Naive thymus-derived CD8-positive, alpha-beta T cell (primary cell): ENCODE results near the gene ING1. TPM values are rescaled to one million over a fixed set of nuclear protein-coding genes. Genes with fewer than 3 reads are reported as not detected.
A peak's percentile ranks its signal among the peaks of the same experiment; 100 is the strongest.
"Not testable (repeated sequence)": the region's sequence is repeated elsewhere in the genome, so short reads cannot be mapped to it uniquely, and the experiment has no call there.

Experiments
- ATAC-seq, 2 donors: fragments of 150-1000 bp; cut with Tn5 transposase in 1 of 2; sonication (Bioruptor Pico), chemical (Tn5 transposase) in 1 of 2; 1 replicate in 1 of 2; 2 replicates in 1 of 2; pipeline ENCODE4 v1.10.0; 2021; ENCODE audit warnings: mild to moderate bottlenecking in 2 of 2, moderate library complexity in 2 of 2
- POLR2A ChIA-PET: fragments of 350-600 bp; sonication (Branson Sonifier 250); formaldehyde crosslinking; loops from one replicate; lab custom pipeline; 2021; ENCODE audit warnings: antibody characterized with exemption; lab: Charles Lee
- DNase-seq, 10 donors: peaks; one replicate each; pipeline versions ENCODE4 v3.0.0 to v3.0.0-alpha.2; 2020 to 2022
- H3K27ac Mint-ChIP-seq, 10 donors: one replicate each; pipeline ENCODE4 v1.8.0; 2020 to 2022; ENCODE audit warnings: mild to moderate bottlenecking in 10 of 10, mixed read lengths in 10 of 10, moderate library complexity in 4 of 10, inconsistent platforms in 1 of 10
- H3K27me3 Mint-ChIP-seq, 5 donors: one replicate each; pipeline ENCODE4 v1.8.0; 2021 to 2022; ENCODE audit warnings: mixed read lengths in 5 of 5
- H3K36me3 Mint-ChIP-seq, 3 donors: one replicate each; pipeline ENCODE4 v1.8.0; 2020 to 2022; ENCODE audit warnings: mixed read lengths in 3 of 3, mild to moderate bottlenecking in 2 of 3, inconsistent platforms in 1 of 3
- H3K4me1 Mint-ChIP-seq, 4 donors: one replicate each; pipeline ENCODE4 v1.8.0; 2021 to 2022; ENCODE audit warnings: mixed read lengths in 4 of 4
- H3K4me3 Mint-ChIP-seq, 10 donors: one replicate each; pipeline ENCODE4 v1.8.0; 2020 to 2022; ENCODE audit warnings: mild to moderate bottlenecking in 10 of 10, mixed read lengths in 10 of 10, moderate library complexity in 6 of 10, inconsistent platforms in 1 of 10
- H3K9me3 Mint-ChIP-seq, 9 donors: one replicate each; pipeline ENCODE4 v1.8.0; 2020 to 2022; ENCODE audit warnings: mixed read lengths in 9 of 9, mild to moderate bottlenecking in 3 of 9, inconsistent platforms in 1 of 9, moderate library complexity in 1 of 9
- polyA plus RNA-seq, 3 donors: library from polyadenylated mRNA; unstranded; fragments of 300-500 nt; fragmentation: Illumina TruSeq; gene quantifications; one replicate each; pipeline ENCODE4 v1.2.3, GENCODE V29; 2021
- total RNA-seq, 8 experiments: library from RNA in 2 of 8; stranded (reverse) in 2 of 8; gene quantifications; one replicate each; pipeline ENCODE4 v1.2.3 and lab custom pipeline; 2021 to 2026

Gene ING1, protein sequence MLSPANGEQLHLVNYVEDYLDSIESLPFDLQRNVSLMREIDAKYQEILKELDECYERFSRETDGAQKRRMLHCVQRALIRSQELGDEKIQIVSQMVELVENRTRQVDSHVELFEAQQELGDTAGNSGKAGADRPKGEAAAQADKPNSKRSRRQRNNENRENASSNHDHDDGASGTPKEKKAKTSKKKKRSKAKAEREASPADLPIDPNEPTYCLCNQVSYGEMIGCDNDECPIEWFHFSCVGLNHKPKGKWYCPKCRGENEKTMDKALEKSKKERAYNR
- total RNA-seq (10 to 100 TPM; 22.5 to 23.9 TPM), polyA plus RNA-seq (10 to 100 TPM in 2 of 3 donors, 1 to 10 TPM in 1; 7.9 to 17.5 (median 10.7) TPM), total RNA-seq (lab: John Stamatoyannopoulos, UW) (16.7 to 35.0 (median 25.9) reads per million in 6 experiments)

DNA sequence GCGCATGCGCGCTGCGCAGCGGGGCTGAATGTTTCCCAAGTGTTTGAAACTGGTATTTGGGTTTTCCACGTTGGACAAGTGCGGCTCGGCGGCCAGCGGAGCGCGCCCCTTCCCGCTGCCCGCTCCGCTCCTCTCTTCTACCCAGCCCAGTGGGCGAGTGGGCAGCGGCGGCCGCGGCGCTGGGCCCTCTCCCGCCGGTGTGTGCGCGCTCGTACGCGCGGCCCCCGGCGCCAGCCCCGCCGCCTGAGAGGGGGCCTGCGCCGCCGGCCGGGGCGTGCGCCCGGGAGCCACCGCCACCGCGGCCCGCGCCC lies at the start of gene ING1:
TSS of gene ING1 (plus strand) at position 59 of the 311 bp plus-strand sequence. CDS start 450 bp downstream, outside the sequence.
- H3K4me3 Mint-ChIP-seq: peak within 1 kb of the TSS; percentile 92 to 100 (median 99)
- H3K9me3 Mint-ChIP-seq: peaks cover 0 to 4% (median 0%) of the 10 kb centered on the region in 9 donors
- no peak for ATAC-seq
- H3K4me1 Mint-ChIP-seq: peaks cover 10 to 39% (median 27%) of the 10 kb centered on the region in 4 donors
- DNase-seq: no peak
- peak within 1 kb of the TSS; percentile 92 to 99 (median 98) for H3K27ac Mint-ChIP-seq
- POLR2A ChIA-PET: interaction anchor here (0.5 to 4.6 kb wide), 6 partner anchors 10 to 200 kb away, joined by 4 to 77 read pairs (median 34); partner anchors contain the start of genes ANKRD10, CARS2 and NAXD
- H3K27me3 Mint-ChIP-seq: peaks cover 0 to 4% (median 0%) of the 10 kb centered on the region in 5 donors
- peaks cover 0 to 2% (median 0%) of the 10 kb centered on the region in 3 donors for H3K36me3 Mint-ChIP-seq

DNA sequence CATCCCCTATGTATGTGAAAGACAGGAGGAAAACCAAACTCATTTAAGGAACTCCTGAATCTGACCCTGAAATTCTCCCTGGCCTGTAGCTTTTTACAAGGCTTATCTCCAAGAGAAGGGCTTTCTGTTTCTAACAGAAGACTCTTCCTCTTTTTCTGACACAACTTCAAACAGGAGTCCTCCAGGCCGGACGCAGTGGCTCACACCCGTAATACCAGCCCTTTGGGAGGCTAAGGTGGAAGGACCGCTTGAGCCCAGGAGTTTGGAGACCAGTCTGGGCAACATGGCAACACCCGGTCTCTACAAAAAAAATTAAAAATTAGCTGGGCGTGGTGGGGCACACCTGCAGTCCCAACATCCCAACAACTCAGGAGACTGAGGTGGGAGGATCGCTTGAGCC lies 49.5 kb upstream of the ING1 start:
- Mint-ChIP-seq H3K27me3 (no peaks in the 10 kb centered on the region), H3K4me3 (no peak overlapping the region), H3K36me3 (peaks cover 26 to 94% (median 58%) of the 10 kb centered on the region in 3 donors), H3K4me1 (peaks cover 4 to 51% (median 6%) of the 10 kb centered on the region in 4 donors), H3K27ac (no peak overlapping the region), H3K9me3 (peaks cover 0 to 6% (median 0%) of the 10 kb centered on the region in 9 donors)
- ATAC-seq (no peak), DNase-seq (no peak)
- POLR2A ChIA-PET: interaction anchor here (0.9 kb wide), 1 partner anchor 51 kb away, joined by 4 read pairs; no protein-coding TSS in a partner anchor

DNA sequence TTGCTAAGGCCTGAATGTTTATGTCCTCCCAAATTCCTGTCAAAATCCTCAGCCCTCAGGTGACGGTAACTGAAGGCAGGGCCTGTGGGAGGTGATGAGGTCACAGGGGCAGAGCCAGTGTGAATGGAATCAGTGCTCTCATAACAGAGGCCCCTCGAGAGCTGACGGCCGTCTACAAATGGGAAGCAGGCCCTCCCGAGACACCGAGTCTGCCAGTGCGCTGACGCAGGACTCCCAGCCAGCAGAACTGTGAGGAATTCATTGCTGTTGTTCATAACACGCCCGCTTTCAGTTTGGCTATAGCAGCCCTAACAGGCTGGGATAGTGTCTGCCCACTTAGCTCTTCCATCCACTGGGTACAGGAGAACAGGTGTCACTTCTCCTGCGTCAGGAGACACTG lies 48.8 kb upstream of the ING1 start:
- no peaks in the 10 kb centered on the region for H3K27me3 Mint-ChIP-seq
- peaks cover 19 to 92% (median 56%) of the 10 kb centered on the region in 3 donors for H3K36me3 Mint-ChIP-seq
- ATAC-seq: no peak

DNA sequence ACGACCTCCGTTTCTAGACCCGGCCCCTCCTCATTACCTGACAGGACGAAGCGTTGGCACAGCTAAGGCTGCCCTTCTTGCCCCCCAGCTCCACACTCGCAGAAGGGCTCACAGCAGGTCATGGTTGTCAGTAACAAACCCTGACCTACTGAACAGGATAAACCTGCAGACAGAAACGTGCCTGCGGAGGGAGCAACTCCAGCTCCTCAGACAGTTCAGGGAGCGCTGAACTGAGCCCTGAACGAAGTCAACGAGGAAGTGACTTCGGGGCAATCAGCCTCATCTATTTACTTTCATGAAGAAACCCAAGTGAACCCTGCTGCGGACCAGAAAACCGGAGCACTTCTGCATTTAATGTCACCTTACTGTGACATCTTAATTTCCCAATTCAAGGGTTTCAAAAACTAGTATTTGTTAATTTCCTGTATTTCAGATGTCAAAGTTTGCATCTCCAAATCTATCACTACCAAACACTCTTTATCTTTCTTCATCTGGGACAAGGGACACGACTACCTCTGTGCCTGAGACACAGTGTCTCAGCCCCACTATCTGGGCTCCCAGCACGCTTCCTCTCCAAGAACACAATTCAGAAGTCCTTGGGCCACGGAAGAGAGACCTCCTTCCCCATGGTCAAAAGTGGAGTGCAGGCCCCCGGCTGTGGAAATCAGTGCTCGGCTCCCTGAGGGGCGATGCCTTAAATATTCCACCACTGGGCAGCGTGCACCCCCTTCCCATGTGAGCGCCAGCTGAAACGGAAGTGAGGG lies 47.8 kb upstream of the ING1 start:
- H3K27me3 Mint-ChIP-seq: no peaks in the 10 kb centered on the region
- H3K4me3 Mint-ChIP-seq: peak overlapping the region in 1 of 10 donors; percentile 24
- peaks cover 0 to 6% (median 0%) of the 10 kb centered on the region in 9 donors for H3K9me3 Mint-ChIP-seq
- peaks cover 2 to 46% (median 5%) of the 10 kb centered on the region in 4 donors for H3K4me1 Mint-ChIP-seq
- peak overlapping the region in 3 of 10 donors; percentile 40 to 71 (median 52) for H3K27ac Mint-ChIP-seq
- POLR2A ChIA-PET: interaction anchor here (1.7 kb wide), 1 partner anchor 47 kb away, joined by 4 read pairs; no protein-coding TSS in a partner anchor
- peaks cover 13 to 94% (median 52%) of the 10 kb centered on the region in 3 donors for H3K36me3 Mint-ChIP-seq
- DNase-seq (no peak), ATAC-seq (peak in 1 of 2 donors; percentile 23)

More for the DNA sequence above, 48.8 kb upstream of the ING1 start:
- DNase-seq: no peak
- POLR2A ChIA-PET: interaction anchor here (0.9 kb wide), 1 partner anchor 50 kb away, joined by 4 read pairs; no protein-coding TSS in a partner anchor
- no peak overlapping the region for H3K4me3 Mint-ChIP-seq
- H3K9me3 Mint-ChIP-seq: peaks cover 0 to 6% (median 0%) of the 10 kb centered on the region in 9 donors
- H3K4me1 Mint-ChIP-seq: peaks cover 0 to 44% (median 2%) of the 10 kb centered on the region in 4 donors
- H3K27ac Mint-ChIP-seq: peak overlapping the region in 1 of 10 donors; percentile 33

DNA sequence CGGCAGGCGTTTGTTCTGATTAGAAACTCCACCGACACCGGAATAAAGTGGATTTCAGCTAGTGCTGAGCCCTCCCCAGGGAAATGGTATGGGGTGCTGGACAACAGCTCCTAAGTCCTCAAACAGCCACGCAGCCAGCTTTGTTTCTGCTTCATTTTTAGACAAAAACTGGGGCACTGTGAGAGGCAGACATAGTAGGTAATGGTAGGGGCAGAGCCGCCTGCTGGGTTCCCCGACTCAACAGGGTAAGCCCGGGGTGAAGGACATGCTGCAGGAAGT lies 47.3 kb upstream of the ING1 start:
- ATAC-seq (no peak), DNase-seq (no peak)
- peaks cover 7 to 48% (median 10%) of the 10 kb centered on the region in 4 donors for H3K4me1 Mint-ChIP-seq
- no peak overlapping the region for H3K4me3 Mint-ChIP-seq
- H3K27ac Mint-ChIP-seq: no peak overlapping the region
- H3K36me3 Mint-ChIP-seq: peaks cover 12 to 94% (median 52%) of the 10 kb centered on the region in 3 donors
- H3K9me3 Mint-ChIP-seq: peaks cover 0 to 3% (median 0%) of the 10 kb centered on the region in 9 donors
- POLR2A ChIA-PET: interaction anchor here (1.7 kb wide), 1 partner anchor 46 kb away, joined by 4 read pairs; no protein-coding TSS in a partner anchor
- H3K27me3 Mint-ChIP-seq: no peaks in the 10 kb centered on the region

DNA sequence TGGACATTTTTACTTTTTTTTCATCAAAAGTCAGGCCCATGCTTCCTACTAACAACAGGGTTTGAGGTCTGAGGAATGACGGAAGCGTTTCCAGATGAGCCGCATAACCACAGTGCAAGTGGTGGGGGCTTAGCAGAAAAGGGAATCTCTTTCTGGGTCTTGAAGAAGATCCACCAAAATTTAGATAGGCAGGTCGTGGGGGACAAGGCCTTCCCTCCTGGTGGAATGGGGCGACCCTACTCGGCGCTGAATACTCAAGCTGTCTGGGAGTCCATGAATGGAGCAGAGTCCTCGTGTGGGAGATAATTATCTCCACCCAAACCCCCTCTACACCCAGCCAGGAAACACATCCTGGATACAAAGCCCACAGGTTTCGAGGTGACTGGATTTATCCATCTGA lies 44.5 kb upstream of the ING1 start:
- DNase-seq (no peak), ATAC-seq (no peak)
- Mint-ChIP-seq H3K4me1 (peaks cover 18 to 56% (median 25%) of the 10 kb centered on the region in 4 donors), H3K27me3 (no peaks in the 10 kb centered on the region), H3K27ac (peak overlapping the region in 1 of 10 donors; percentile 25), H3K9me3 (peaks cover 0 to 4% (median 0%) of the 10 kb centered on the region in 9 donors), H3K36me3 (peaks cover 0 to 92% (median 47%) of the 10 kb centered on the region in 3 donors), H3K4me3 (no peak overlapping the region)
- POLR2A ChIA-PET: interaction anchor here (1.3 kb wide), 1 partner anchor 46 kb away, joined by 3 read pairs; no protein-coding TSS in a partner anchor

DNA sequence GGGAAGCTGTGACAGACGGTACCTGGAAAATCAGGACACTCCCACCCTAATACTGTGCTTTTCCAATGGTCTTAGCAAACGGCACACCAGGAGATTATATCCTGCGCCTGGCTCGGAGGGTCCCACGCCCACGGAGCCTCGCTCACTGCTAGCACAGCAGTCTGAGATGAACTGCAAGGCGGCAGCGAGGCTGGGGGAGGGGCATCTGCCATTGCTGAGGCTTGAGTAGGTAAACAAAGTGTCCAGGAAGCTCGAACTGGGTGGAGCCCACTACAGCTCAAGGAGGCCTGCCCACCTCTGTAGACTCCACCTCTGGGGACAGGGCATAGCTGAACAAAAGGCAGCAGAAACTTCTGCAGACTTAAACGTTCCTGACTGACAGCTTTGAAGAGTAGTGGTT lies 43.7 kb upstream of the ING1 start:
- H3K27ac Mint-ChIP-seq, POLR2A ChIA-PET, DNase-seq, H3K4me3 Mint-ChIP-seq, H3K27me3 Mint-ChIP-seq, H3K9me3 Mint-ChIP-seq, ATAC-seq: not testable (repeated sequence)
- H3K36me3 Mint-ChIP-seq: peaks cover 0 to 91% (median 53%) of the 10 kb centered on the region in 3 donors
- H3K4me1 Mint-ChIP-seq: peaks cover 18 to 56% (median 26%) of the 10 kb centered on the region in 4 donors

DNA sequence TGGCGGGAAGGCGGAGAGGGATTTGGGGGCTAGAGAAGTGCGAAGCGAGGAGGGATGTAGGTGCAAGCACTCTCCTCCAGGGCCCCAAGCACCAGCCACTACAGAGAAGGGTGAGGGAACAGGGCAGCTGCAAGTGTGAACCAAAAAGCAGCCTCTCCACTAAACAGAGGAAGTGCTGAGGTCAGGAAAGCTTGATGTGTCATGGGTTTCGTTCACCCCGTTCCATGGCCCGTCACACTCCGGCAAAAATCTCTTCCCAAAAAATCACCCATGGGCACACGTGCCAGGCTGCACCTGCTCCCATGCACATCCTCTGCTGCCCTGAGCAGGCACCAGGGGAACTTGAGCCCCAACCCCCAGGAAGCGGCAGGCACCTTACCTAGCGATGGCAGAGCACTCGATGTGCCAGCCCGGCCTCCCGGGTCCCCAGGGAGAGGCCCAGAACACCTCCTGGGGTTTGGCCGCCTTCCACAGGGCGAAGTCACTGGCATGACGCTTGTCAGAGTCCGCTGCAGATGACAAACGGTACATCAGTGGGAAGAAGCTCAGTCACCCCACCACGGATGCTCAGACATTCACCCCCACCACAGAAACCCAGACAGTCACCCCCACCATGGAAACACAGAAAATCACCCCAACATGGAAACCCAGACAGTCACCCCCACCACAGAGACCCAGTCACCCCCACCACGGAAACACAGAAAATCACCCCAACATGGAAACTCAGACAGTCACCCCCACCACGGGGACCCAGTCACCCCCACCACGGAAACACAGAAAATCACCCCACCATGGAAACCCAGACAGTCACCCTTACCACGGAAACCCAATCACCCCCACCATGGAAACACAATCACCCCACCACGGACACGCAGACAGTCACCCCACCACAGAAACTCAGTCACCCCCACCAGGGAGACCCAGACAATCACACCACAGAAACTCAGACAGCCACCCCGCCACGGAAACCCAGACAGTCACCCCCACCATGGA lies 36.6 kb upstream of the ING1 start:
- DNase-seq (no peak), ATAC-seq (peak in 1 of 2 donors; percentile 29)
- H3K4me3 Mint-ChIP-seq: peak overlapping the region in 1 of 10 donors; percentile 79
- peaks cover 5 to 78% (median 45%) of the 10 kb centered on the region in 3 donors for H3K36me3 Mint-ChIP-seq
- peak overlapping the region in 2 of 10 donors; percentile 88 to 91 for H3K27ac Mint-ChIP-seq
- POLR2A ChIA-PET: interaction anchor here (1.4 to 1.5 kb wide), 2 partner anchors 36 to 38 kb away, joined by 3 to 4 read pairs; no protein-coding TSS in a partner anchor
- H3K9me3 Mint-ChIP-seq: no peaks in the 10 kb centered on the region
- no peaks in the 10 kb centered on the region for H3K27me3 Mint-ChIP-seq
- peaks cover 12 to 51% (median 27%) of the 10 kb centered on the region in 4 donors for H3K4me1 Mint-ChIP-seq

DNA sequence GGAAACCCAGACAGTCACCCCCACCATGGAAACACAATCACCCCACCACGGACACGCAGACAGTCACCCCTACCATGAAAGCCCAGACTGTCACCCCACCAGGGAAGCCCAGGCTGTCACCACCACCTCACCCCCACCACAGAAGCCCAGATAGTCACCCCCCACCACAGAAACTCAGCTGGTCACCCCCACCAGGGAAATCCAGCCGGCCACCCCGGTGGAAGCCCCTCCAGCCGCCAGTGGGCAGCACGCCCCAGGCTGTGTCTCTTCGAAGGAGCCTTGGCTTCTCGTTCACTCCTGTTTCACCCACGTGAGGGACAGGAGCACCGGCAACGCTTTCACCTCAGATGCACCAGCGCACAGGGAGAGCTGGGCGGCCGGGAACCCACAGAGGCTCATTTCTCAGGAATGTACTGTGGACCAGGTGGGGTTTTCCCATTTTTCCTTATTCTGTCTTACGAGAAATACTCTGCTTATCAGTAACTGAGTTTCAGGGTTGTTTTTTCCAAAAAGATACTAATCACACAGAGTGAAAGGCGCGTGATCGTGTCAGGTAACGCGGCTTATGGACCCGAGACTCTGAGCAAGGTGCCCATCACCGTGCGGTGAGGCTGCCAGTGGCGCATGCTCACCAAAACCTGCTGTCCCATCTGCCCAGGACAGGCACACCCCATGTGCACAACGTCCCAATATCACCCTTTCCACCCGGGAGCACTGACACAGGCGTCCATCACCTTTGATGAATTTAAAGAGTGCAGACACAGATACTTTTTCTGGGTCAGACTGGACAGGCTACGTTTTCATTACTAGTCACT lies 35.6 kb upstream of the ING1 start:
- H3K36me3 Mint-ChIP-seq: peaks cover 5 to 77% (median 39%) of the 10 kb centered on the region in 3 donors
- no peak overlapping the region for H3K27ac Mint-ChIP-seq
- no peak overlapping the region for H3K4me3 Mint-ChIP-seq
- ATAC-seq (peak in 1 of 2 donors; percentile 6), DNase-seq (no peak)
- no peaks in the 10 kb centered on the region for H3K27me3 Mint-ChIP-seq
- POLR2A ChIA-PET: no interaction called here
- H3K9me3 Mint-ChIP-seq: no peaks in the 10 kb centered on the region
- H3K4me1 Mint-ChIP-seq: peaks cover 5 to 41% (median 21%) of the 10 kb centered on the region in 4 donors

DNA sequence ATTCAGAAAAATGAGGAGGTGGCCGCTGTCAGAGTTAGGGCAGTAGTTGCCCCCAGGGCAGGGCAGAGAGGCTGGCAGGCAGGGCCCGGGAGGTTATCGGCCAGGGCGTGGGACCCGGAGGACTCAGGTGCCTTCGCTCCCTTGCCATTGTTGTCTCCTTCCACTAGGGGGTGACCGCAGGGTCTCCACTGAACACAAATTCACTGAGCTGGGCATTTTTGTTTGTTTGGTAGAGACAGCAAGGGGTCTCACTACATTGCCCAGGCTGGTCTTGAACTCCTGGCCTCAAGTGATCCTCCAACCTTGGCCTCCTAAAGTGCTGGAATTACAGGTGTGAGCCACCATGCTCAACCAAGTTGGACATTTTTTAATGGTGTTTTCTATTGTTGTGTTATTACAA lies 32.6 kb upstream of the ING1 start:
- Mint-ChIP-seq H3K9me3 (no peaks in the 10 kb centered on the region), H3K4me3 (no peak overlapping the region), H3K4me1 (peaks cover 5 to 21% (median 15%) of the 10 kb centered on the region in 4 donors), H3K27ac (peak overlapping the region in 3 of 10 donors; percentile 25 to 49 (median 30)), H3K27me3 (no peaks in the 10 kb centered on the region), H3K36me3 (peaks cover 5 to 72% (median 29%) of the 10 kb centered on the region in 3 donors)
- peak; percentile 27 for ATAC-seq
- POLR2A ChIA-PET: interaction anchor here (1.2 kb wide), 1 partner anchor 32 kb away, joined by 5 read pairs; no protein-coding TSS in a partner anchor
- peak in 3 of 10 donors; percentile 16 to 20 (median 19) for DNase-seq
